GM21528 (cell line): ENCODE results near the gene GPR162.

Source experiments
- ATAC-seq: cut with Tn5 transposase; IDR thresholded peaks from one replicate; pipeline ENCODE4 v1.9.1; 2021; ENCODE audit warnings: mild to moderate bottlenecking, moderate library complexity; ENCODE audit not compliant: unreplicated experiment, low FRiP score

The GPR162 gene

DNA sequence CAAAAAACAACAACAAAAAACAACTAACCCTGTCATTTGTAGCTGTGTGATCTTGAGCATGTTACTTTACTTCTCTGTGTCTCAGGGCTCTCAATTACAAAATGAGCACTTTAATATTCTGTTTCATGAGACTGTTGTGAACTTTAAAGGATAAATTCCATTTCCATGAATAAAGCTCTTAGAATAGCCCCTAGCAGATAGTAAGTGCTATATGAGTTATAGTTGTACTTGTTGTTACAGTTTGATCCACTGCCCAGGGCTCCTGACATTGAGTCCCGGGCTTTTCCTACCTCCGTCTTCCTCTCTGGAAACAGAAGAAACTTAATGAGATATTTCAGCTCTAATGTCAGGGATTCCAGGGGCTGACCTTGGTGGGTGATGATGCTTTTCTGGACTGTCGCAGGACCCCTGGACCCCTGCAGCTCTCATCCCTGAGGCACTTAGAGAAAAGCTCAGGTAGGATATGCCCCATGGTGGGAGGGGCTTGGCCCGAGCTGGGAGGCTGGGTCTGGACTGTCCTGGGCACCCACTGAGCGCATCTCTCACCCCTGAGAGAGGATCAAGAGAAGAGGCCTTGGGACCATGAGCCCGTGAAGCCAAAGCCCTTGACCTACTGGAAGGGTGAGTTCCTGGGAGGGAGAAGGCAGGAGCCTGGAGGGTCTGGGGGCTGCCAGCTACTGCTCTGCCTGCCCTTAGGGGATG, 11.7 kb downstream of the GPR162 start:
- ATAC-seq = no peak

DNA sequence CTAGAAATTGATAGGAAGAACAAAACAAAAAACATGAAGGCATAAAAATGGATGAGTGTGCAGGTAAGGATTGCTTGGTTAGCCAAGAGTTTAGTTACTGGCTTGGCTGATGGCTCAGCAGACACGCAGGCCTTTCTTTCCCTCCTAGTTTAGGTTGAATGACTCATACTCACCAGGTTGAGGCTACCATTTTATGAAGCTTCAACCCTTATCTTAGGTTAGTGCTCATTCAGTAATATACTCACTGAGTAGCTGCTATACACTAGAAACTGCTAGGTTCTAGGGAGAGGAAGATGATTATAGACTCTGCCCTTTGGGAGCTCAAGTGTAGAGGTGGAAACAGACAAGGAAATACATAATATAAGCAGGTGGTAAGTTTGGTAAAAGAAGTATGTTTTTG, 12.6 kb downstream of the GPR162 start:
- ATAC-seq = no peak

DNA sequence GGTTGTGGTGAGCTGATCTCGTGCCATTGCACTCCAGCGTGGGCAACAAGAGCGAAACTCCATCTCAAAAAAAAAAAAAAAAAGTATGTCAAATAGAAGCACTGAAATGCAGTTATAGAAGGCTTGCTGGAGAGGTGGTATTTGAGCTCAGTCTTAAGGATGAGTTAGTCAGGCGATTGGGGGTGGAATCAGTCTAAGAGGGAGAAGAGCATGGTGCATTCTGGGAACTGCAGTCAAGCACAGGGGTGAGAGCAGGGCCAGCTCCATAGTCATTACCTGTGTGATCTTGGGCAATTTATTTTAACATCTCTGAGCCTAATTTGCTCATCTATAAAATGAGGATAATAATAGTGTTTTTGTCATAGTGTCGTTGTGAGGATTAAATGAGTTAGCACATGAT, 13.3 kb downstream of the GPR162 start:
- no peak for ATAC-seq

DNA sequence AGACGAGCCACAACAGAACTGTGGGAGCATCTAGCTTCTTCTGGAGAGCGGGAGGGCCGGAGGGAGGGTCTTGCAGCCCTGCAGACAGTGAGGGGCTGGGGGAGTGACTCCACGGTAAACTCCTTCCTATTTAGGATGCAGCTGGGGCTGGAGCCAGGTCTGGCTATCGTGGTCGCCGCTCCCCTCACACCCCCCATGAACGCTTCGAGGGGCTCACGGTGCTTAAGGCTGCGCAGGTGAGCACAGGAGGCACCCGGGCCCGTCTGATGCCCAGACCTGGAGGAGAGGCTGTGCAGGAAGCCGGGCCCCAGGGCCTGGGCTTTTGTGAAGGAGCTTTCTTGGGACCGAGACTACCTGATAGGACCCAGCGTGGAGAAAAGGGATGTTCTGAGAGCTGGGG, 15.2 kb downstream of the GPR162 start:
- no peak for ATAC-seq

DNA sequence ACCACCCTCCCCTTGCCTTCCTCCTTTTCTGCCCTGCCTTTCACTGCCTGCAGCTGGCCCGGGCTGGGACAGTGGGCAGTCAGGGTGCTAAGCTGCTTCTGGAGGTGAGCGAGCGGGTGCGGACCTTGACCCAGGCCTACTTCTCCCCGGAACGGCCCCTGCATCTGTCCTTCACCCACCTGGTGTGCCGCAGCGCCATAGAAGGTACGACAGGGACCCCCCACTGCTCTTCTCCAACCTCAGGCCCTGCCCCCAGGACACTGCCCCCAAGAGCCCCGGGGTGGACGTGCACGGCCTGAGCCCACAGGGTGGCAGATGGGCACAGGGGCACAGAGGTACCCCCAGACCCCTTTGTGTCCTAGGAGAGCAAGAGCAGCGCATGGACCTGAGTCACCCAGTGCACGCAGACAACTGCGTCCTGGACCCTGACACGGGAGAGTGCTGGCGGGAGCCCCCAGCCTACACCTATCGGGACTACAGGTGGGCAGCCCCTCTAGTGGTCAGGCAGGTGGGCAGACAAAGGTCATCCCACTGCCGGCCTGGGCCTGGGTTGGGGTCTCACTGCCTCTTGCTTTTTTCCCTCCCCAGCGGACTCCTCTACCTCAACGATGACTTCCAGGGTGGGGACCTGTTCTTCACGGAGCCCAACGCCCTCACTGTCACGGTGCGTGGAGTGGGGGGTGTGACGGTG, 15.9 kb downstream of the GPR162 start:
- no peak for ATAC-seq

DNA sequence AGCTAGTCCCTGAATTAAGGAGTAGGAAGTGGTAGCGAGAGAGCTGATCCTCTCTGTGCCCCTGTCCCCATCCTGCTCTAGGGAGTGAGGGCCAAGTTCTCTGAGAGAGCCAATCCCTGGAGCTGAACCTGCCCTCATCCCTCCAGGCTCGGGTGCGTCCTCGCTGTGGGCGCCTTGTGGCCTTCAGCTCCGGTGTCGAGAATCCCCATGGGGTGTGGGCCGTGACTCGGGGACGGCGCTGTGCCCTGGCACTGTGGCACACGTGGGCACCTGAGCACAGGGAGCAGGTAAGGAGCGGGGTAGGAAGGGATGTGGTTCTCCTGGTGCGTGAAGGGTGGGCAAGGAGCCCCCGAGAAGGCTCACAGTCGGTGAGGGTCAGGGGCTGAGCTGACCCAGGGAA, 17.2 kb downstream of the GPR162 start:
- ATAC-seq = no peak

DNA sequence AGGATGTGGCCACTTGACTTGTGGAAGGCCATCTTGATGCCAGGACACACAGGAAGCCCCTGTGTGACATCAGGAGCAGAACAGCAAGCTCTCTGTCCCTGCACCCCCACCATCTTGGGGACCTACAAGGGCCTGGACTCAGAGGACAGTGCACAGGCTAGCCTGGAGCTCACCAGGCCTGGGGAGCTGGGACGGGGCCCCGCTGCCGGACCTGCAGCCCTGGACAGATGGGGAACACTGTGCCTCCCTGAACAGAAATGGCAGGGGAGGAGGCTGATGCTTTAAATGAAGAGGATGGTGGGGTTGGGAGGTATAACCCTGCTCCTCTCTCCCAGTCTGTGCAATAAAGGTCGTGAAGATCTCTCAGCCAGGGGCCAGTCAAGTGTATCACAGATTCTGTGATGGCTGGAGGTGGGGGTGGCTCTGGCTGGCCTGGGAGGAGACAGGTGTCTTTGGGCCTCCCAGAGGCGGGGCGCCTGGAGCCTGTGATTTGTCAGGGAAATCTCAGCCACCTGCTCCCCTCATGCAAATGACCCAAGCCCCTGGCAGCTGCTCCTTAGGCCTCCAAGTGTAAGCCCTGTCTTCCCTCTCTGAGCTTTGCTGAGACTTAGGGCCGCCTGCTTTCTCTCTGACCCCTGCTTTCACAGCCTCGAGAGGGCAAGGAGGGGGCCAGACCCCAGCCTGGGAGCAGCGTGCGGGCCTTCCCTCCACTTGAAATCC, 18.0 kb downstream of the GPR162 start:
- ATAC-seq = no peak

DNA sequence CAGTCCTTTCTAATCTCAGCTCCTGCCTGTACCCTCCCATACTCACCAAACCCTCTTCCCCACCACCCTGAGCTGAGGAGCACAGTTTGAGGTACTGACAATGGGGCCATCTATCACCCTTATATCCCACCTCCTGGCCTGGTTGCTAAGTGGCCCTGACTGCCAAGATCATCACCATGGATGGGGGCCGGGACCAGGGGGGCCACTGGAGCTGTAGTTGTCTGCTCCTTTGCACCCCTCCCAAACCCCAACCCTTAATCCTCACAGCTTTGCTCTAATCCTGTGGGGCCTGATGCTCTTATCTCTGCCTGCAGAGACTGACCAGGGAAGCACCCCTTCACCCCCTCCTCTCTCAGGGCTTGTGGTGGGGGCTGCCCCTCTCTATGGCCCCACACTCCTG, 18.7 kb downstream of the GPR162 start:
- no peak for ATAC-seq

DNA sequence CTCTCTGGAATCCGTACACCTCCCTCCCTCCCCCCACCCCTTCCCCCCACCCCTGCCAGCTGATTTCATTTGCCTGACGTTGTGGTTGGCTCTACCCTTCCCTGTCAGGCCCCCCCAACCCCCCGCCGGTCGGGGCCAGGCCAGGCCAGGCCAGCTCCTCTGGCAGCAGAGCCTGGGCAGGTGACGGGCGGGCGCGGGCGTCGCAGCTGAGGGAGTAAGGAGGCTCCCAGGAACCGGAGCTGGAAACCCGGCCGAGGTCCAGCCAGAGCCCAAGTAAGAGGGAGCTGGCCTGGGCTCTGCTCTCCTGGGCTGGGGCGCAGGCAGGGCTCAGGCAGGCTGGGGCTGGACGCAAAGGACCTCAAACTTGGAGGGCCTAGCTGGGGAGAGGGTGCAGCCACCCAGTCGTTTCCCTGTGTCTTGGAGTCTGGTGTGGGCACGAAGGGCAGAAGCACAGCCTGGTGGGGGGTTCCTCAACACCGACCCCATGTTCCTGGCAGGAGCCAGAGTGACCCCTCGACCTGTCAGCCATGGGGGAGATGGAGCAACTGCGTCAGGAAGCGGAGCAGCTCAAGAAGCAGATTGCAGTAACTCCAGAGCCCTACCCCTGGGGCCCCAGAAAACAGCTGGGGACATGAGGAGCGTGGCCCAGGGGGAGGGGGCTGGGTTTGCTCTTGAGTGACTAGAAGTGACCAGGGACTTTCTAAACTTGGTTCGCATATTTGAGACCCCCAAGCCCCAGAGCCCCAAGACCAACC, 19.3 kb downstream of the GPR162 start, which contains the start of gene GNB3:
Gene GNB3 (plus strand): TSS at position 165 of the 755 bp plus-strand sequence. CDS start 363 bp downstream, at position 528.
- ATAC-seq = no peak

DNA sequence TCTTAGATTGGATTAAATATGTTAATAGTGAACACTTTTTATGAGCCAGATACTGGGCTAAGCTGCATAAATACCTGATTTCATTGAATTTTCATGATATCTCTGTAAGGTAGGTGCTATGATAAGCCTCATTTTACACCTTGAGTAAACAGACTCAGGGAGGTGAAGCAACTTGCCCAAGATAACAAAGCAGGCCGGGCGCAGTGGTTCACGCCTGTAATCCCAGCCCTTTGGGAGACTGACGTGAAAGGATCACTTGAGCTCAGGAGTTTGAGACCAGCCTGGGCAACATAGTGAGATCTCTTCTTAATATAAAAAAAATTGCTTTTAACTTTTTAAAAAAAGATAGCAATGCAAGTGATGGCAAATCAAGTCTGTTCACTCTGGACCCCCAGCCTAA, 20.5 kb downstream of the GPR162 start:
- no peak for ATAC-seq

DNA sequence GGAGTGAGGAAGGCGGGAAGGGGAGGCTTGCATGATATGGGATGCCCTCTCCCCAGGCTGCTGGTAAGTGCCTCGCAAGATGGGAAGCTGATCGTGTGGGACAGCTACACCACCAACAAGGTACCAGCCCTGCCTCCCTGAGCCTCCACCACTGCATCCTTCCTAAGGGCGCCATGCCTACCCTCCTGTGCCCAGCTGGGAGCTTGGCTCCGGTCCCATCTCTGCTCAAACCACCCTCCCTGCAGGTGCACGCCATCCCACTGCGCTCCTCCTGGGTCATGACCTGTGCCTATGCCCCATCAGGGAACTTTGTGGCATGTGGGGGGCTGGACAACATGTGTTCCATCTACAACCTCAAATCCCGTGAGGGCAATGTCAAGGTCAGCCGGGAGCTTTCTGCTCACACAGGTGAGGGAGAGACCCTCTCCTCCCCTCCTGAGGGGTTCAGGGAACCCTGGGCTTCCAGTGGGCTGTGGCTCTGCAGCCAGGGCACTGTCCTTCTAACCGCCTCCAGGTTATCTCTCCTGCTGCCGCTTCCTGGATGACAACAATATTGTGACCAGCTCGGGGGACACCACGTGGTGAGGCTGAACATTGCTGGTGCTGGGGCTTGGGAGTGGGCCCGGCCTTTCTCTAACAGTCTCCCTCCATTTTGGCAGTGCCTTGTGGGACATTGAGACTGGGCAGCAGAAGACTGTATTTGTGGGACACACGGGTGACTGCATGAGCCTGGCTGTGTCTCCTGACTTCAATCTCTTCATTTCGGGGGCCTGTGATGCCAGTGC, 21.7 kb downstream of the GPR162 start:
- no peak for ATAC-seq

DNA sequence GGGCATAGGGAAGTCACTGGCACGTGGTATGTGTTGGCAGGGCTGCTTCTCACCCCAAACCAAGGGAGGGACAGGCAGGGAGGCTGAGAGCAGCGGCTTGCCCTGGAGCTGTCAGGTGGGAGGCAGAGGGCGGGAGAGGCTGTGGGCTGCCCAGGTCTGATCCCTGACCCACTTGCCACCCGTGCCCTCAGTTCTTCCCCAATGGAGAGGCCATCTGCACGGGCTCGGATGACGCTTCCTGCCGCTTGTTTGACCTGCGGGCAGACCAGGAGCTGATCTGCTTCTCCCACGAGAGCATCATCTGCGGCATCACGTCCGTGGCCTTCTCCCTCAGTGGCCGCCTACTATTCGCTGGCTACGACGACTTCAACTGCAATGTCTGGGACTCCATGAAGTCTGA, 23.8 kb downstream of the GPR162 start:
- ATAC-seq = no peak

DNA sequence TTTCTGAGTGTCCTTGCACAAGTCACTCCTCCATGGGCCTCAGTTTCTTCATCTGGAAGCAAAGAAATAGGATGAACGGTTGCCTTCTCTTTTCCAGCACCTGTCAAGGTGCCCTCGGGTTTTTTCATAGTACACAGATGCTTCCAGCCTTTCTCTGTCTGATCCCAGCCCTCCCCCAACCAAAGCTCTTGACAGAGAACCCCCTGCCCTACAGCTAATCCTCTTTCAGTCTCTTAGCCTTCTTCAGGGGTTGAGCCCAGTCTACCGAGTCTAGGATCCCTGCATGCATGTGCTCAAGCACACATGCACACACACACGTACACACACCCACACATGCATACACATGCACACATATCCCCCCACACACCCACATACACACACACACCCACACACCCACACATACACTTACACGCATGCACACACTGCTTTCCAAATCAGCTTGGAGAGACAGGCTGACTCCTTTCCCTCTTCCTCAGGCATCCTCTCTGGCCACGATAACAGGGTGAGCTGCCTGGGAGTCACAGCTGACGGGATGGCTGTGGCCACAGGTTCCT, 24.8 kb downstream of the GPR162 start:
- ATAC-seq = no peak

DNA sequence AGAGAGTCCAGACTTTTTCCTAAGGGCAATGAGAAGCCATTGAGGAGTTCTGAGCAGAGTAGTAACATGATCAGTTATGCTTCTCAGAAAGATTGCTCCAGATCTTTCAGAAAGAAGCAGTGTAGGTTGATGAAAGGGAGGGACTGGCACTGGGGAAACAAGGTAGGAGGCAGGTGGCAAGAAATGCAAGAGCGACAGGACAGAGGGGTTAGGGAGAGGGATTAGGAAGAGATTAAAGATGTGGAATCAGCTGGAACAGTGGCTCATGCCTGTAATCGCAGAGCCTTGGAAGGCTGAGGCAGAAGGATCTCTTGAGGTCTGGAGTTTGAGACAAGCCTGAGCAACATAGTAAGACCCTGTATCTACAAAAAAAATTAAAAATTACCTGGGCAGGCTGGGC, 26.1 kb downstream of the GPR162 start:
- ATAC-seq = no peak

DNA sequence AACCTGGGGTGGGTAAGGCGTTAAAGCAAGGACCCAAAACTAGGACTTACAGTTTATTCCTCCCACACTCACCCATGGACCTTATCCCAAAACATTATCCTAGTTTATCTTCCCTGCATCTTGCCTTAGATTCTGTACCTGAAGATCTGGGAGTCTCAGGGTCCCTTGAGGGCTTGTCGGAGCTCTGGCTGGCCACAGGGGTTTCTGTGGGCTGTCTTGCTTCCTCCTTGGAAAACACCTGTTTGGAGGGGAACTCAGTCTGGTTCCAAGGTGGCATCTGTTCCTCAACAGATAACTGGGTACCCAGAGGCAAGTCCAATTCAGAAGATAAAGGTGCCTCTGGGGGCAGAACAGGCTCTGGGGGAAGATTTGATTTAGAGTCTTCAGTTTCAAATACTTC, 27.8 kb downstream of the GPR162 start:
- no peak for ATAC-seq

DNA sequence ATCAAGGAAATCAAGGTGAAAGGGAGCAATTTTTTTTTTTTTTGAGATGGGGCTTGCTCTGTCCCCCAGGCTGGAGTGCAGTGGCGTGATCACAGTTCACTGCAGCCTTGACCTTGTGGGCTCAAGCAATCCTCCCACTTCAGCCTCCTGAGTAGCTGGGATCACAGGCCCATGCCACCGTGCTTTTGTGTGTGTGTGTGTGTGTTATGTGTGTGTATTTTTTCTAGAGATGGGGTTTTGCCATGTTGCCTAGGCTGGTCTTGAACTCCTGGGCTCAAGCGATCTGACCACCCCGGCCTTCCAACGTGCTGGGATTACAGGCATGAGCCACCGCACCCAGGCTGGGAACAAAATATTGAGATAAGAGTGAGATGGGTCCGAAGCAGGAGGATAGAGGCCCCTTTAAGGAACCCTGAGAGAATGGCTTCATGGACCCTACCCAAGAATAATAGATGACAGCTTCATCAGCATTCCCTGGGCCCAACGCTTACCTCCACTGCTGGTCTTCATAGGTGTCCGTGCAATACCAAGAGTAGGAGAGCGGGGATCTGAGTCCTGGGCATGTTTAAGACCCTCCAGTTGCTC, 28.4 kb downstream of the GPR162 start:
- no peak for ATAC-seq

DNA sequence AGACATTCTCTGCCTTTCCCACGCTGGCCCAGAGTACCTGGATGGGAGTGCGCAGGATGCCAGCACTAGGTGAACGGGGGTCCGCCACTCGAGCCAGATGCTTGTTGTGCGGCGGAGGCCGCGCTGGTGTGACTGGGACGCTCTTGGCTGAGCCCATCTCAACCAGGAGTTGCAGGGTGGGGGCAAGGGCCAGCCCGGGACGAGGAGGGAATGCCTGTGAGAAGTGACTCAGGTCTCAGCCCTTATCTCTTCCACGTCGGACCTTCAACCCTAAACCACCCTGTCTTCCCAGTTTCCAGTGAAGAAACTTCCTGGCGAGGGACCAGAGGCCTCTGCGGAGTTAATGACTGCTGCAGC, 29.2 kb downstream of the GPR162 start:
- no peak for ATAC-seq

DNA sequence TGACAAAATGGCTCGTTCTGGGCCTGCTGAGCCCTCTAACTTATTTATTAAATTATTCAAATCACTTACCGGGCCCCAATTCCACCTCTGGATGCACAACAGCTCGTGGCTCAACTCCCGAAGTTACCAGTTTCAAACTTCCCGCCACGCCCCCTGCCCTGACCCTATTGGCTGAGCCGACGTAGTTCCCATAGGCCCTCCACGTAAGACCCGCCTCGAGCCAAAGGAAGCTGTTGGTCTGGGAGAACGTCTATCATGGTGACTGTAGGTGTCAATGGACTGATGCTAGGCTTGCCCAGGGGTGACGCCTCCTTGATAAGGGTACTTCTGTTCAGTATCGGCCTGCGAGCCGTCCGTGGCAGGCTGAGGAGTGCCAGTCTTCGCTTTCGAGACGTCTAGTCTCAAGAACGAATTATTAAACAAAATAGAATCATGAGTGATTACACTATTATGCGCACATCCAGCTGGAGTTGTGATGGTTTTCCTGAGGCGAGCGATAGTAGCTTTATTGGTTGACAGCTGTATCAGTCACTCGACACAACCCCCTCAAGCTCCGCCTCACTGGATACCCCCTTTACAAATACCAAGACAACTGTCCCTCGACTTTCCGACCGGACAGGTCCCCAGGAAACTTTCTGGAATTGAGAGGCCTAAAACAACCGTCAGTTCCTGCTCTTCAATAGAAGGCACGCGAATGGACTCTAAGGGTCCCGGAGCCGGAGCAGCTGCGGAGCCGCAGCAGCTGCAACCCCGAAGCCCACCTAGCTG, 29.7 kb downstream of the GPR162 start, which contains the start of gene CDCA3:
Gene CDCA3 (minus strand): TSS at position 134 of the 768 bp plus-strand sequence. CDS start 334 bp downstream, outside the sequence.
- peak; percentile 50 for ATAC-seq
